Stimulated activated effector memory CD8-positive, alpha-beta T cell treated with anti-CD3 and anti-CD28 coated beads, Interleukin-12 subunit alpha, Interleukin-12 subunit beta, amount 100 ng/mL, for 72 hours (primary cell): ENCODE data around the gene LEMD3.

Experiments used
- ATAC-seq: fragments of 150-1000 bp; cut with Tn5 transposase; 2 replicates; pipeline ENCODE4 v1.10.0; 2021
- DNase-seq, 2 donors: peaks; one replicate each; pipeline ENCODE4 v3.0.0; 2021 to 2022; ENCODE audit warnings: low spot score in 2 of 2
- H3K27ac Mint-ChIP-seq: one replicate; pipeline ENCODE4 v1.8.0; 2022; ENCODE audit warnings: mild to moderate bottlenecking, mixed read lengths
- H3K36me3 Mint-ChIP-seq: one replicate; pipeline ENCODE4 v1.8.0; 2022; ENCODE audit warnings: mild to moderate bottlenecking, mixed read lengths
- H3K4me1 Mint-ChIP-seq: one replicate; pipeline ENCODE4 v1.8.0; 2022; ENCODE audit warnings: mixed read lengths
- H3K4me3 Mint-ChIP-seq: one replicate; pipeline ENCODE4 v1.8.0; 2022; ENCODE audit warnings: mild to moderate bottlenecking, mixed read lengths
- H3K9me3 Mint-ChIP-seq: one replicate; pipeline ENCODE4 v1.8.0; 2022; ENCODE audit warnings: mixed read lengths

The LEMD3 gene

DNA sequence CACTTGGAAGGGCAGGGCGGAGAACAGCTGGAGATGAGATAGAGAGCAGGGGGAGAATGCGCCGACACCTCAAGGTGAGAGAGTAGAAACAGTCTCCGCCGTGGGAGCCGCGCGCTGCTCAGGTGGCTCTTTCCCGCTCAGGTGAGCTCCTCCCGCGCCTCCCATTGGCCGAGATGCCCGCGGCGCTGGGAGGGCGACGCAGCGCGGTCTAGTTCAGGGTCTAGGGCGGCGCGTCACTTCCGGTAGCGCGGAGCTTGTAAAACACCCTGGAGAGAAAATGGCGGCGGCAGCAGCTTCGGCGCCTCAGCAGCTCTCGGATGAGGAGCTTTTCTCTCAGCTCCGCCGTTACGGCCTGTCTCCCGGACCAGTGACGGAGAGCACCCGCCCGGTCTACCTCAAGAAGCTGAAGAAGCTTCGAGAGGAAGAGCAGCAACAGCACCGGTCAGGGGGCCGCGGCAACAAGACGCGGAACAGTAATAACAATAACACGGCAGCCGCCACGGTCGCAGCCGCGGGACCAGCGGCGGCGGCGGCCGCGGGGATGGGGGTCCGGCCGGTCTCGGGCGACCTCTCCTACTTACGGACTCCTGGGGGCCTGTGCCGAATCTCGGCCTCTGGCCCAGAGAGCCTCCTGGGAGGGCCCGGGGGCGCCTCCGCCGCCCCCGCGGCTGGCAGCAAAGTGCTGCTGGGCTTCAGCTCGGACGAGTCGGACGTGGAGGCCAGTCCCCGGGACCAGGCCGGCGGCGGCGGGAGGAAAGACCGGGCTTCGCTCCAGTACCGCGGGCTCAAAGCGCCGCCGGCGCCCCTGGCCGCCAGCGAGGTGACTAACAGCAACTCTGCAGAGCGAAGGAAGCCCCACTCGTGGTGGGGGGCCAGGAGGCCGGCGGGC lies at the start of gene LEMD3:
LEMD3 (plus strand) TSS at position 264 of the 889 bp plus-strand sequence; CDS start at position 278, 14 bp downstream.
- Mint-ChIP-seq H3K9me3 (no peaks in the 10 kb centered on the region), H3K36me3 (peaks cover 39% of the 10 kb centered on the region), H3K4me3 (peak within 1 kb of the TSS; percentile 93), H3K4me1 (peaks cover 19% of the 10 kb centered on the region), H3K27ac (peak within 1 kb of the TSS; percentile 97)
- peak; percentile 96 for ATAC-seq
- peak; percentile 76 to 93 for DNase-seq

DNA sequence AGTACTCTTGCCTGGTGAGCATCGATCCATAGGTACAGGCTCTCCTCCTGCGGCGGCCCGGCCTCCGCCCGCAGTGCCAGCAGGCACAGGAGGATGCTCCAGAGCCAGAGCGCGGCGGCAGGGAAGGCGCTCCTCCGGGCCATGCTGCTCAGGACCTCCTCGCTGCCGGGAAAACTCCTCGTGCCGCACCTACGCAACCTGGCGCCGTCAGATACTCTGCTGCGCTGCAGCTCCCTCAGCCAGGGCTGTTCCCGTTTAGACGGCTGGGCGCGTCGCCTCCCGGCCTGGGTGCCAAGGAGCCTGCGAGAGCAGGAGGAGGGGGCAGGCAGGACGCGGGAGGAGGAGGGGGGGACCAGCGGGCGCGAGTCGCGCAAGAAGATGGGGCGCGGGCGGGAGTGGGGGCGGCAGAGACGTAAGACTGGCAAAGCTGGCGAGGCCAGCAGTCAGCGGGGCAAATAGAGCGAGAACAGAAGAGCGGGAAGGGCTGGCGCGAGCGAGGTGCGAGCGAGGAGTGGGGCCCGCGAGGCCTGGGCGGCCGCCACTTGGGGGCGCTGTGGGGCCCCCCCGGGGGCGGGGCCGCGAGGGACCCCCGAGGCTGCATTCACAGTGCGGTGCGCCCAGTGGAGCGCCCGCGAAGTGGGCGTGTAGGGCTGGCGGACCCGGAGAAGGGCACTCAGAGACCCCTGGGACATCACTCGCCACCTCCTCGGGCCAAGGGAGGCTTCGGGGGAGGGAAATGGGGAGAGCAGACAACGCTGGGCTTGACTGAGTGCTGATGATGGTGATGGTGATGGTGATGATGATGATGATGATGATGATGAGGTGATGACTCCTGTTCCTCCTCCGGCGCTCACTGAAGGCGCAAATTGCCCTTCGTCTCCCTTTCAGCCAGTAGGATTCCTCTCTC lies 48.1 kb upstream of the LEMD3 start, which contains the start of gene WIF1:
WIF1 (minus strand) TSS at position 257 of the 907 bp plus-strand sequence; CDS start at position 143, 114 bp downstream.
- H3K4me1 Mint-ChIP-seq, result peaks cover 6% of the 10 kb centered on the region
- DNase-seq (peak in 1 of 2 donors; percentile 8), ATAC-seq (peak; percentile 72)
- H3K4me3 Mint-ChIP-seq, result peak within 1 kb of the TSS; percentile 32
- no peaks in the 10 kb centered on the region for H3K9me3 Mint-ChIP-seq
- H3K27ac Mint-ChIP-seq, result no peak within 1 kb of the TSS
- no peaks in the 10 kb centered on the region for H3K36me3 Mint-ChIP-seq

DNA sequence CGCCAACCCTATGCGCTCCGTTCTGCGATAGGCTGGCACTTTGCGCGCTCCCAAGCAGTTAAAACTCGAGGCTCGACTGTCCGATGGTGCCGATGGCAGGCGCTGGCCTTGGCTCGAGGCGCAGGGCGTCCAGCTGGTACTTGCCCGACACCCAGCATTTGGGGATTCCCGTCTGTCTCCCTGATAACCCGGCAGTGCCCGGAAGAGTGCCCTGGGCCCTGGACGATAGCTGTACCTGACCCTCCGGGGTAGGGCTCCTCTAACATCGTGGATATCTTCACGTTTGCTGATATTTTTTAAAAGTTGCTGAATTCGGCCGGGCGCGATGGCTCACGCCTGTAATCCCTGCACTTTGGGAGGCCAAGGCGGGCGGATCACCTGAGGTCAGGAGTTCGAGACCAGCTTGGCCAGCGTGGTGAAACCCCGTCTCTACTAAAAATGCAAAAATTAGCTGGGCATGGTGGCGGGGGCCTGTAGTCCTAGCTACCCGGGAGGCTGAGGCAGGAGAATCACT lies 47.4 kb upstream of the LEMD3 start:
- Mint-ChIP-seq H3K9me3 (no peaks in the 10 kb centered on the region), H3K36me3 (no peaks in the 10 kb centered on the region), H3K4me3 (peak overlapping the region; percentile 32), H3K4me1 (peaks cover 6% of the 10 kb centered on the region), H3K27ac (no peak overlapping the region)
- ATAC-seq, result no peak
- no peak for DNase-seq

DNA sequence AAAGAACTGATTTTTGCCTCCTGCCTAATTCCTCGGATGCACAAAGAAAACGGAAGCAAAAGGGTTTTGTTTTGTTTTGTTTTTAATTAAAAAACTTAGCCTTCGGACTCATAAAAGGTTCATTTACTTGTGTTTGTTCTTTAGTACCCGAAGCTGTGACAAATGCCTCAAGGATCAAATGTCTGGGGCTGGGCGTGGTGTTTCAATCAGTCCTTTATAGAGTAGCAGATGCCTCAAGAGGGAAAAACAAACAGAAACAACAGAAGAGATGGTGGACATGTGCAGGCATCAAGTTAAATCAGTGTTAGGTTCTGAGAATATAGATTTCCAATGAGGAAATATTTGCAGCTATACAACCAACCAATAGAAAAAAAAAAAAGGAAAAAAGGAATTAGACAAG lies 46.7 kb upstream of the LEMD3 start:
- Mint-ChIP-seq H3K36me3 (no peaks in the 10 kb centered on the region), H3K4me1 (peaks cover 6% of the 10 kb centered on the region), H3K27ac (no peak overlapping the region), H3K9me3 (no peaks in the 10 kb centered on the region), H3K4me3 (no peak overlapping the region)
- ATAC-seq, result no peak
- no peak for DNase-seq

DNA sequence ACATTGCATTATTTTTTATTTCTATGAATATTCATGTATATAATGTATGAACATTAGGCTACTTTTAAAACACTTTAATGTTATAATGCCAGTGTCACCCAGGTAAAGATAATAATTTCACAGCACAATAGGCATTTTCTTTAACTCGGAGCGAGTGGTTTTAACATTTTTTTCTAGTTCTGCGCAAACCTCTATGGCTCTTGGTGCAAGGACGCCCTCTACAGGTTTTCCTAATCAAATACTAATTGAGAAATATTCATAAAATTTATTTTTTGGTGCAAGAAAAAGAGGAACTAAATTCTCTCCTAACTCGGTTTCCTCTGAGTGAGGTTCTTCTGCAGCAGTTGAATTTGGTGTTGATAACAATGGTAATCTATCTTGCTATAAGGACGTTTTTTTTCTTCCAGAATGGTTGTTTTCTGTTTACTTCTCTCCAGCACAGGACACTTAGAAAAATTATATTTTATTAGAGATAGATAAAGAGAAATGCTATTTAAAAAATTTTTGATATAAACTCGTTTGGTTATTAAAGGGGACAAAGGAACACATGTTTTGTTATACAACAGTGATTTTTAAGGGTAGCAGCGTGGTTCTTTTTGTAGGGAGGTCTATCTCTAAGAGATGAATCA lies 45.8 kb upstream of the LEMD3 start:
- no peaks in the 10 kb centered on the region for H3K9me3 Mint-ChIP-seq

DNA sequence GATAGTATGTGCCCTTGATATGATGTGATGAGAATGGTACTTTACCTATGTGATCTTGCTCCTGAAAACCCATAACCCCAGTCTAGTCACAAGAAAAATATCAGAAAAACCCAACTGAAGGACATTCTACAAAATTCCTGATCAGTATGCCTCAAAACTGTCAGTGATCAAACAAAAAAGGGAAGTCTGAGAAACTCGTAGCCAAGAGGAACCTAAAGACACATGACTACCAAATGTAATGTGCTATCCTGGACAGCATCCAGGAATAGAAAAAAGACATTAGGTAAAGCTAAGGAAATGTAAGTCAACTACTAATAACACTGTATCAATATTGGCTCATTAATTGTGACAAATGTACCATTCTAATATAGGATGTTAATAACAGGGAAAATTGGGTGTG lies 44.1 kb upstream of the LEMD3 start:
- no peak overlapping the region for H3K4me3 Mint-ChIP-seq
- no peak overlapping the region for H3K27ac Mint-ChIP-seq
- H3K36me3 Mint-ChIP-seq, result no peaks in the 10 kb centered on the region
- DNase-seq (no peak), ATAC-seq (no peak)
- H3K9me3 Mint-ChIP-seq, result no peaks in the 10 kb centered on the region
- peaks cover 6% of the 10 kb centered on the region for H3K4me1 Mint-ChIP-seq

More for the DNA sequence above, 45.8 kb upstream of the LEMD3 start:
- H3K27ac Mint-ChIP-seq, result no peak overlapping the region
- H3K36me3 Mint-ChIP-seq, result no peaks in the 10 kb centered on the region
- H3K4me3 Mint-ChIP-seq, result no peak overlapping the region
- DNase-seq, result no peak
- no peak for ATAC-seq
- H3K4me1 Mint-ChIP-seq, result peaks cover 6% of the 10 kb centered on the region

DNA sequence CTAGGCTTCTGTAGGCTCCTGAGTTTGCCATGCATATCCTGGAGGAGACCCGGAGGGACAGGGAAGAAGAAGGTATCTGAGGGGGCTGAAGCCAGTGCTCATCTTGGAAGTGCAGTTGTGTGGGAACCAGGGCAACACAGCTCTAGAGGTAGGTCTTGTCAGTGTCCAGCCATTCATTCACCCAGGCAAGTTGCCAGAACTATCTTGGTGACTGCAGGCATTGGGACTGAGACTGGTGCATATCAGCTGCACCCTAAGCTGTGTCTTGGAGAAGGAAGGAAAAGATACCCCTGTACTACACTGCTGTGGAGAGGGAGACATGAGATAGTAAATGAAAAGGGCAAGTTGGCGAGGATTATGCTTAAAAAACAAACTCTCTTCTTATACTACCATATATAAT lies 43.4 kb upstream of the LEMD3 start:
- H3K27ac Mint-ChIP-seq, result no peak overlapping the region
- peaks cover 6% of the 10 kb centered on the region for H3K4me1 Mint-ChIP-seq
- H3K4me3 Mint-ChIP-seq, result no peak overlapping the region
- H3K9me3 Mint-ChIP-seq, result no peaks in the 10 kb centered on the region
- H3K36me3 Mint-ChIP-seq, result no peaks in the 10 kb centered on the region
- ATAC-seq (no peak), DNase-seq (no peak)

DNA sequence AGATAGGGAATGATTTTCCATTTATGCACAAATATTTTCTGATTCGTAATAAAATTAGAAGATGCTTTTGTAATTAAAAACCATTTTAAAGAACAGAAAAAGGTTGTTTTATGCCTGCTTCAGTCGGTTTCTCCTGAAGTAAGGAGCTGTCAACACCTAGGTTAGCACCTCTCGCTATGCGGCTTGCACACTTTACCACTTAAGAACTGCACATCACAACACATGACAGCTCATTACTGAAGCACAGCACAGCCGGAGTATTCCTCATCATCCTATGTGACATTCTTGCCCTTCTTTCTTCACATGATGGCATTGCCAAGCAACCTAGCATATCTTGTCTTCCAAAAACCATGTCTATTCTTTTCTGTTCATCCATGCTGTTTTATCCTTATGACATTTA lies 42.9 kb upstream of the LEMD3 start:
- H3K4me1 Mint-ChIP-seq, result peaks cover 6% of the 10 kb centered on the region
- H3K4me3 Mint-ChIP-seq, result no peak overlapping the region
- ATAC-seq, result no peak
- no peak overlapping the region for H3K27ac Mint-ChIP-seq
- no peaks in the 10 kb centered on the region for H3K9me3 Mint-ChIP-seq
- H3K36me3 Mint-ChIP-seq, result no peaks in the 10 kb centered on the region
- DNase-seq, result no peak

DNA sequence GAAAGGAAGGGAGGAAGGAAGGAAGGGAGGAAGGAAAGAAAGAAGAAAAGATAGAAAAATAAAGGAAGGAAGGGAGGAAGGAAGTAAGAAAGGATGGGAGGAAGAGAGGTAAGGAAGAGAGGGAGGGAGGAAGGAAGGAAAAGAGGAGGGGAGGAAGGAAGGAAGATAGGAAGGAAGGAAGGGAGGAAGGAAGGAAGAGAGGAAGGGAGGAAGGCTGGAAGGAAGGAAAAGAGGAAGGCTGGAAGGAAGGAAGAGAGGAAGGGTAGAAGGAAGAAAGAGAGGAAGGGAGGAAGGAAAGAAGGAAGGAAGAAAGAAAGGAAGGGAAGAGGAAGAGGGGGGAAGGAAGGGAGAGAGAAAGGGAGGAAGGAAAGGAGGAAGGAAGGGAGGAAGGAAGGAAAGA lies 35.5 kb upstream of the LEMD3 start:
- ATAC-seq, result no peak
- Mint-ChIP-seq H3K36me3 (no peaks in the 10 kb centered on the region), H3K27ac (no peak overlapping the region), H3K4me3 (no peak overlapping the region), H3K4me1 (no peaks in the 10 kb centered on the region), H3K9me3 (peaks cover 15% of the 10 kb centered on the region)
- no peak for DNase-seq

DNA sequence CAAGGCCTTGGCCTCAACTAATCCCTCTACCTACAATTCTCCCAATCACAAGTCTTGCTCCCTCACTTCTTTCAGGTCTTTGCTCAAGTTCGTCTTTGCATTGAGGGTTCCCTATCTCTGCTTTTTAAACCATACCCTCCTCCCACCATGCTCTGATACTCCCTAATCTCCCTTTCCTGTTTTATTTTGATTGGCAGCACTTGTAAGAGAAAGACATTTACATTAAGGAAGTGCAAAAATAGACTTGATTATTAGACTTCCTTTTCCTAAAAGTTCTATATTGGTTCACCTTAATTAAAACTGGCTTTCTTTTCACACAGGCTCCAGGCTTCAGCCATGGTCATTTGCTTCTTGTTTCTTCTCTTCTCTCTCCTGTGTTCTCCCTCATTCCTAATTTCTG lies 30.0 kb upstream of the LEMD3 start:
- ATAC-seq (no peak), DNase-seq (no peak)
- H3K4me1 Mint-ChIP-seq, result no peaks in the 10 kb centered on the region
- no peak overlapping the region for H3K4me3 Mint-ChIP-seq
- no peaks in the 10 kb centered on the region for H3K36me3 Mint-ChIP-seq
- peaks cover 10% of the 10 kb centered on the region for H3K9me3 Mint-ChIP-seq
- H3K27ac Mint-ChIP-seq, result no peak overlapping the region

DNA sequence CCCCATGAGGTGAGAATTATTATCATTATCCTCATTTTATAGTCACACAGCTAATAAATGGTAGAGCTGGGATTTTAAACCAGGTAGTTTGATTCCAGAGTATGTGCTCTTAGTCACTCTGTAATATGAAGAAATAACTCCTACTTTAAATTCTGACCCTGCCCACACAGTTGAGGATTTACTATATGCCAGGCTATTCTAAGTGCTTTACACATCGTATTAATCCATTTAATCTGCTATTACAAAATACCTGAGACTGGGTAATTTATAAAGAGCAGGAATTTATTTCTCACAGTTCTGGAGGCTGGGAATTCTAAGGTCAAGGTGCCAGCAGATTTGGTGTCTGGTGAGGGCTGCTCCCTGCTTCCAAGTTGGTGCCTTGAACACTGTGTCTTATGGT lies 28.6 kb upstream of the LEMD3 start:
- no peaks in the 10 kb centered on the region for H3K4me1 Mint-ChIP-seq
- H3K4me3 Mint-ChIP-seq, result no peak overlapping the region
- no peak overlapping the region for H3K27ac Mint-ChIP-seq
- no peaks in the 10 kb centered on the region for H3K36me3 Mint-ChIP-seq
- ATAC-seq (no peak), DNase-seq (no peak)
- peaks cover 7% of the 10 kb centered on the region for H3K9me3 Mint-ChIP-seq

DNA sequence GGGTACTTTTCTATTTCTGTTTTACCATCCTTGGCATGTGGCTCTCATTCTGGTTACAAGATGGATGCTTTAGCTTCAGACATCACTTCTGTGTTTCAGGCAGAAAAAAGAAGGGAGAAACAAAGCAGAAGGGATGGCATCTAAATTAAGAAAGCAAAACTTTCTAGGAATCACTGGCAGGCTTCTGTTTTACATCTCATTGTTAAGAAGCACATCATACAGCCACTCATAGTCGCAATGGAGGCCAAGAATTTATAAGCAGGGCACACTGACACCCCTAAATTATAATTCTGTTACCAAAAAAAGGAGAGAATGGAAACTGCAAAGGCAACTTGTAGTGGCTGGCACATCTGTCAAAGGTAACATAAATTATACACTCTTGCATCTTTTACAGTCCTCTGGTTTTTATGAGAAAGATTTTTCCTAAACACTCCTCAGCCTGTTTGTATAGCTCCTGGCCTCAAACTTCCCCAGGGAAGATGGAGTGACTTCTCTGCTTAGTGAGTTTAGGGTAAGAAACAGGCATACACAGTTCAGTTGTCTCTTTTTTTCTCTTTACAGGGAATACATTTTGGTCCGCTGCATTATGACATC lies 22.0 kb upstream of the LEMD3 start:
- Mint-ChIP-seq H3K27ac (no peak overlapping the region), H3K9me3 (no peaks in the 10 kb centered on the region), H3K4me3 (no peak overlapping the region), H3K4me1 (no peaks in the 10 kb centered on the region), H3K36me3 (no peaks in the 10 kb centered on the region)
- ATAC-seq (no peak), DNase-seq (no peak)

DNA sequence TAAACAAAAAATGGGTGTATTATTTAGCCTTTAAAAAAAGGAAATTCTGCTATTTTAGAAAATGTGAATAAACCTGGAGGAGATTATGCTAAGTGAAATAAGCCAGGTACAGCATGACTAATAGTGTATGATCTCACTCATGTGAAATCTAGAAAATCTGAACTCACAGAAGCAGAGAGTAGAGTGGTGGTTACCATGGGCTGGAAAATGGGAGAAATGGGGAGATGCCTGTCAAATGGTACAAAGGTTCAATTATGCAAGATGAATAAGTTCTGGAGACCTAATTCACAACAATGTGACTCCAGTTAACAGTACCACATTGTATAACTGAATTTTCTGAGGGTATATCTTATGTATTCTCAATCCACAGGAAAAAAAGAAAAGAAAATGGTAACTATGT lies 17.4 kb upstream of the LEMD3 start:
- ATAC-seq (no peak), DNase-seq (no peak)
- Mint-ChIP-seq H3K36me3 (no peaks in the 10 kb centered on the region), H3K4me3 (no peak overlapping the region), H3K9me3 (no peaks in the 10 kb centered on the region), H3K27ac (no peak overlapping the region), H3K4me1 (peaks cover 8% of the 10 kb centered on the region)

DNA sequence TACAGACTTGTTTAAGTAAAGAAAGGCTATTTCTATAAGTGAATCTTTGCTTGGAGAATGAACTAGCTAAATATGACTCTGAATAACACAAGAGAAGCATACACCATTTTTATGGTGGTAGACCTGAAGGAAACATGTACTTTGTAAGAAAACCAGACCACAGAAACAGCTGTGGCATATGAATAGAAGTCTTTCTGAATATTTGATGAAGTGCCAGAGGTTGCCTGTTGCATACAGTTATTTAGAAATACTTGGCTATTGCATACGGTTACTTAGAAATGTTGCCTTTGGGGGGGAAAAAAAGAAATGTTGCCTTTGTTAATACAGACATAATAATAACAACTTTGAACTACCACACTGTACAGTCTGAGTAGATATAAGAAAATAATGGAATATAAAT lies 16.8 kb upstream of the LEMD3 start:
- H3K4me1 Mint-ChIP-seq, result peaks cover 8% of the 10 kb centered on the region
- H3K27ac Mint-ChIP-seq, result no peak overlapping the region
- H3K36me3 Mint-ChIP-seq, result no peaks in the 10 kb centered on the region
- no peak for DNase-seq
- no peaks in the 10 kb centered on the region for H3K9me3 Mint-ChIP-seq
- no peak overlapping the region for H3K4me3 Mint-ChIP-seq
- no peak for ATAC-seq

DNA sequence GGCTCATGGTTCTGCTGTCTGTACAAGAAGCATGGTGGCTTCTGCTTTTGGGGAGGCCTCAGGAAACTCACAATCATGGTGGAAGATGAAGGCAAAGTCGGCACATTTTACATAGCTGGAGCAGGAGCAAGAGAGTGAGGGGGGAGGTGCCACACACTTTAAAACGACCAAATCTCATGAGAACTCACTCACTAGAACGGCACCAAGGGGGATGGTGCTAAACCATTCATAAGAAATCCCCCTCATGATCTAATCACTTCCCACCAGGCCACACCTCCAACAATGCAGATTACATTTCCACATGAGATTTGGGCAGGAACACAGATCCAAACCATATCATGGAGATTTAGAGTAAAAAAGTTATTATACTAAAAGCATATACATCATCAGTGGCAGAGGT lies 13.6 kb upstream of the LEMD3 start:
- no peaks in the 10 kb centered on the region for H3K9me3 Mint-ChIP-seq
- peak overlapping the region; percentile 33 for H3K27ac Mint-ChIP-seq
- H3K4me3 Mint-ChIP-seq, result peak overlapping the region; percentile 23
- peaks cover 8% of the 10 kb centered on the region for H3K4me1 Mint-ChIP-seq
- DNase-seq (peak in 1 of 2 donors; percentile 56), ATAC-seq (peak; percentile 69)
- H3K36me3 Mint-ChIP-seq, result no peaks in the 10 kb centered on the region
